ENCODE measurements around the gene ZMIZ2.
"Not testable (repeated sequence)": the region's sequence is repeated elsewhere in the genome, so short reads cannot be mapped to it uniquely, and the experiment has no call there.

Gene ZMIZ2

DNA sequence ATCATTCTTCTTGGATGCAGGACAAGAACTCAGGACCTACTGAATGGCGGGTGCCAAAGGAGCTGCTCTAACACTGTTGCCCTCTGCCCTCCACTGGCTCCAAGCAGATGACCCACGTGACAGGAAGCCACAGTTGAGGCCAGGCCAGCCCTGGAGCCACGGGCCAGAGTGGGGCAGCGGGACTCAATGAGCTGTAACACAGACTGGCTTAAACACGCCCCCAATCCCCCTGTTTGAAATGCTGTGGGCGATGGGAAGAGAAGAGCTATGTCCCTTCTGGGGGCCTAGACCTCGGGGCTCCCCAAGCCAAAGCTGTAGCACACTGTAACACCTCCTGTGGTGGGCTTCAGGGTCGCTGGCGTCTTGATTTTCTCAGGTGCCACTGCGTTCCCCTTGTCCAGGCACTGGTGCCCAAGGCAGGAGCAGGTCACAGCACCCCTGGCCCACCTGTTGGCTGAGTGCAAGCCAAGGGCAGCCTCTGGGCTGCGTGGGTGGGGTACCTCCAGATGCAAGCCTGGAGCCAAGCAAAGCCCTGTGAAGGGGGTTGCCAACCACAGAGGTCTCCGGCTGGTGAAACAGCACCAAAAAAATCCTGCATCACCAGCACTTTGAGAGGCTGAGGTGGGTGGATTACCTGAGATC, 18.6 kb upstream of the ZMIZ2 start:
- no peak for DNase-seq

- not testable (repeated sequence) for DNase-seq
Observed at GRCh38 chr7:44732971-44733370, 15.7 kb upstream of the ZMIZ2 start.

- DNase-seq = no peak
Observed at GRCh38 chr7:44733708-44734481, 14.8 kb upstream of the ZMIZ2 start.

- peak; percentile 55 for DNase-seq
Observed at GRCh38 chr7:44735403-44736165, 13.1 kb upstream of the ZMIZ2 start.

DNA sequence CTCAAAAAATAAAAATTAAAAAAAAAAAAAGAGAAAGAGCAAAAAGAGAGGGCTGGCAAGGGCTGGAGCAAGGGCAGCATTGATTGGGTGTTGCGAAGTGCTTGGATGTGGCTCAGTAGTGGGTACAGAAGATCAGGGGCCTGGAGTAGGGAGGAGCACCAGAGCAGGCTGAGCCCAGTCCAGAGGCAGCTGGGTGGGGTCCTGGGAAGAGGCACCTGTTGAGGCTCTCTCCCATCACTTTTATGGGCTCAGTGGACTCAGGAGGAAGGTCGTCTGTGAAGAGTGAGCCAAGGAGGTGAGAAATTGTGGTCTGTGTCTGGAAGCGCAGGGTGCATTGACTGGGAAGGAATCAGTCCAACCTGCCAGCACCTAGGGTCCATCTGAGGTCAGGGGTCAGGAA, 11.8 kb upstream of the ZMIZ2 start:
- DNase-seq = no peak

GRCh38 chr7:44738051-44738723, 10.5 kb upstream of the ZMIZ2 start:
- no peak for DNase-seq

DNA sequence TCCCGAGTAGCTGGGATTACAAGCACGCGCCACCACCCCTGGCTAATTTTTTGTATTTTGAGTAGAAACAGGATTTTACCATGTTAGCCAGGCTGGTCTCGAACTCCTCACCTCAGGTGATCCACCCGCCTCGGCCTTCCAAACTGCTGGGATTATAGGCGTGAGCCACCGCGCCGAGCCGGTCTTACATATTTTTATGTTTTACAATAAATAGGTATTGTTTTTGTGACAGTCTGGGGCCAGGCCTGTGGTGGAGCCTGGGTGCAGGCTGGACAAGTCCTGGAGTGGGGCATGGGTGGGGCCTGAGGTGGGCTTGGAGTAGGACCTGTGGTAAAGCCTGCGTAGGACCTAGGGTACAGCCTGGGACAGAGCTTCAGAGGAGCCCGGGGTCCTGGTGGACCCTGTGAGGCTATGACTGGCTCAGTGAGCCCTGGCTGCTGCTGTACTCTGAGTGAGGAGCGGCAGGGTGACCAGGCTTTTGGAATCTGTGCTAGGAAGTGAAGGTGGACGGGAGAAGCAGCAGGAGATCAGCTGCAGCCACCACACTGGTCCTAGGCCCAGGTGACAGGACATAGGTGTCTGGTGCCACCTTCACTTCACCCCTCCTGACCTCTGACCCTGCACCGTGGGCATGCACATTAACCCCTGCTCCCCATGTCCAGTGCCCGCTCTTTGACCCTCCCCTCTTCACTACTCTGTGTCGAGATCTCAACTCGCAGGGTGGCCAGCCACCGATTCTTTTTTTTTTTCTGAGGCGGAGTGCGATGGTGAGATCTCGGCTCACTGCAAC, 9.6 kb upstream of the ZMIZ2 start:
- DNase-seq = no peak

GRCh38 chr7:44740055-44740454, 8.6 kb upstream of the ZMIZ2 start:
- no peak for DNase-seq

- DNase-seq = no peak
Observed at GRCh38 chr7:44743750-44744149, 4.9 kb upstream of the ZMIZ2 start.

- DNase-seq = no peak
Observed at GRCh38 chr7:44748948-44749731, 493 bp downstream of the ZMIZ2 start.

- DNase-seq = no peak
Observed at GRCh38 chr7:44749992-44750391, 1.3 kb downstream of the ZMIZ2 start.

GRCh38 chr7:44750424-44750823, 1.8 kb downstream of the ZMIZ2 start:
- no peak for DNase-seq

DNA sequence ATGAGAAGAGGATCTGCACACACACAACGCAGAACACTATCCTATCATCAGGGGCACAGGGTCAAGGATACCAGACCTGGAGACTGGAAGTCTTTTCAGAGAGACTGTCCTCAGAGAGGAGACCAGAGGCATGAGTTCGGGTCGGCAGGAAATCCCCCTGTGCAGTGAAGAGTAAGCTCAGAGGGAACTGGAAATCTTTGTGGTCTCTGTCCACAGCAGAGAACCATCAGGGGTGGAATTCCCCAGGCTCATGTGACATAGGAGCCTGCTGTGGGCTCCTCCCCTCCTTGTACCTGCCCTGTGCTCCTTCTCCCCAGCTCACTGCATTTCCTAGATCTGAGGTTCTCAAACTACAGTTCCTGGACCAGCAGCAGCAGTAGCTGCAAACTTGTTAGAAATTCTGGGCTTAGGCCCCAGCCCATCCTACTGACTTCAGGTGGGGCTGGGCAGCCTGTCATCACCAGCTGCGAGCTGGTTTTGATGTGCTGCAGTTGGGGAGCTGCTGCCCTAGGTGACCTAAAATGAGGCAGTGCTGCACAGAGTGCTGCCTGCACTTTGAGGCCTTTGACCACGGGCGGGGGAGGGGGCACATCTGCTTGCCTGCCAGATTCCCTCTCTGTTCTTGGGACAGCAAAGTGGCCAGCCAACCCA, 2.4 kb downstream of the ZMIZ2 start:
- peak; percentile 78 for DNase-seq

DNA sequence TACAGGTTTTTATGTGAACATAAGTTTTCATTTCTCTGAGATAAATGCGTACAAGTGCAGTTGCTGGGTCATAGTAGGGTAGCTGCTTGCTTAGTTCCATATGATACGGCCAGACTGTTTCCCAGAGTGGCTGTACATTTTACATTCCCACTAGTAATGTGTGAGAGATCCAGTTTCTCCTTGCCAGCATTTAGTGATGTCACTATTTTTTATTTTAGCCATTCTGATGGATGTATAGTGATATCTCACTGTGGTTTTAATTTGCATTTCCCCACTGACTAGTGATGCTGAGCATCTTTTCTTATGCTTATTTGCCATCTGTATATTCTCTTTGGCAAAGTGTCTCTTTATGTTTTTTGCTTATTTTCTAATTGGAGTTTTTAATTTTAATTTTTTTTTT, 4.2 kb downstream of the ZMIZ2 start:
- DNase-seq = no peak

DNA sequence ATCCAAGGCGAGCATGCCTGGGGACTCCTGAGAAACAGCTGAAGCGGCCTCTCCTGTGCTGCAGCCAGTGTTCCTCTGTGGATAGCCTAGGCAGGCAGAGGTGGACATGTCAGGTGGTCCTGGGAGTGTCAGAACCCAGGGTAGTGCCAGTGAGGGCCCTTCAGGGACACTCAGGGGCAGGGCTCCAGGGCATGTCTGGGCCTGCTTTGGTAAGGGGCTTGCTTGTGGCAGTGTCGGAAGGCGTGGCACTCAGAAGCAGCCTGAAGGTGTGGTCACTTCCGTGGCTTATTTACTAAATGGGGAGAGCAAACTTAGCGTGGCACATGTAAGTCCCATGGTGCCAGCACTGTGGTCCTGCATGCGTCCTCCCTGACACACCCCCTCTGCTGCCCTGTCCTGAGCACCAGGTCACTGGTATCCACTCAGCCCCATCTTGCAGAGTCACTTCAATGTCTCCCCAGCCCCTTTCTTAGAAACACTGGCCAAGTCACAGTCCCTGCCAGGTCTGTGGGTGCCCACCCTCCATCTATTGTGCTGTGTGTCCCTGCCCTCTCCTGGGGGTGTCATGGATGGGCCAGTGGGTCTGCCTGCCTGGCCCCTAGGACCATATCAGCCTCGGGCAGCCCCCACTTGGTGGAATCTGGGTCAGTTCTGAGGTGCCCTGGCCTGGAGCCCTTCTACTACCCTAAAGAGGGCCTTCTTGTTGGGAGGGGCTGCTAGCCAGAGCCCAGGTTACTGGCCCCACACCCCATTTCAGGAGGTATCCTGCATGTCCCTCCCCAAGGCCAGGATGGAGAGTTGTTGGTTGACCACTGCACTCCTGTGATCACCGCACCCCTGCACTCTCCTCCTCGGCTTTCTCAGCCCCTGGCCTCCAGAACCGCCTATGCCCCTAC, 6.4 kb downstream of the ZMIZ2 start:
- no peak for DNase-seq

GRCh38 chr7:44755698-44756627, 7.3 kb downstream of the ZMIZ2 start:
- DNase-seq = no peak

GRCh38 chr7:44756904-44757303, 8.3 kb downstream of the ZMIZ2 start:
- no peak for DNase-seq

- DNase-seq = no peak
Observed at GRCh38 chr7:44757311-44757710, 8.7 kb downstream of the ZMIZ2 start.

DNA sequence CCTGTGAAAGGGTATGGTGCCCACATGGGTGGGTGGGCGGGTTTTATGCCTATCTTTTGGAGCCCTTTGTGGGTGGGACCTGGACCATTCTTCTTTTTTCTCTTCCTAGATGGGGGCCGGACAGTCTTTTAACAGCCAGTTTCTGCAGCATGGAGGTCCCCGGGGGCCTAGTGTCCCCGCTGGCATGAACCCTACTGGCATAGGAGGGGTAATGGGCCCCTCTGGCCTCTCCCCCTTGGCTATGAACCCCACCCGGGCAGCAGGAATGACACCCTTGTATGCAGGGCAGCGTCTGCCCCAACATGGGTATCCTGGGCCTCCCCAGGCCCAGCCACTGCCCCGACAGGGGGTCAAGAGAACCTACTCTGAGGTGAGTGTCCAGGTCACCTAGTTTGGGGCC, 9.1 kb downstream of the ZMIZ2 start:
- no peak for DNase-seq
